H1 (cell line): ENCODE measurements around the gene POLR2J. TPM values are rescaled to one million over a fixed set of nuclear protein-coding genes. Genes with fewer than 3 reads are reported as not detected.

Source experiments
- CTCF ChIA-PET: fragments of 300-600 bp; sonication (Branson Sonifier 250); formaldehyde crosslinking; loops from one replicate; lab custom pipeline; 2021; ENCODE audit not compliant: partially characterized antibody; lab: Charles Lee
- POLR2A ChIA-PET: fragments of 300-600 bp; sonication (Branson Sonifier 250); formaldehyde crosslinking; loops from one replicate; lab custom pipeline; 2021; ENCODE audit warnings: inconsistent platforms; ENCODE audit not compliant: partially characterized antibody; lab: Charles Lee
- DNase-seq, 2 experiments: peaks; one replicate each; pipeline versions ENCODE4 v3.0.0 to v3.0.0-alpha.2; 2010 to 2022; ENCODE audit warnings: low spot score in 2 of 2, low read depth in 1 of 2, mixed read lengths in 1 of 2
- FAIRE-seq: peaks from 2 replicates; lab custom pipeline; 2011; peaks lifted over from hg19 to GRCh38; lab: Jason Lieb, UNC
- H2AFZ ChIP-seq: 2 replicates; pipeline ENCODE4 v1.8.1; 2012; ENCODE audit warnings: low read length, inconsistent platforms
- H2AK5ac ChIP-seq: 2 replicates; pipeline ENCODE4 v1.6.1; 2013; ENCODE audit warnings: low read depth, low read length
- H2BK120ac ChIP-seq: replicated peaks from 2 replicates; pipeline ENCODE3; 2013; ENCODE audit warnings: low read depth, low read length, inconsistent platforms
- H2BK12ac ChIP-seq: 2 replicates; pipeline ENCODE4 v1.6.1; 2013; ENCODE audit warnings: low read depth, low read length
- H2BK15ac ChIP-seq: 2 replicates; pipeline ENCODE4 v1.6.1; 2013; ENCODE audit warnings: low read length
- H2BK20ac ChIP-seq: 2 replicates; pipeline ENCODE4 v1.6.1; 2013; ENCODE audit warnings: low read length
- H2BK5ac ChIP-seq: 2 replicates; pipeline ENCODE4 v1.6.1; 2013; ENCODE audit warnings: low read depth, low read length
- H3K14ac ChIP-seq: 2 replicates; pipeline ENCODE4 v1.6.1; 2013; ENCODE audit warnings: inconsistent platforms; ENCODE audit not compliant: insufficient read length
- H3K18ac ChIP-seq: 2 replicates; pipeline ENCODE4 v1.6.1; 2013; ENCODE audit warnings: low read length; ENCODE audit errors: extremely low read depth
- H3K23ac ChIP-seq: 2 replicates; pipeline ENCODE4 v1.6.1; 2013; ENCODE audit warnings: inconsistent platforms; ENCODE audit not compliant: insufficient read length
- H3K23me2 ChIP-seq: 2 replicates; pipeline ENCODE4 v1.6.1; 2013; ENCODE audit warnings: low read depth, low read length
- H3K27ac ChIP-seq: 2 replicates; pipeline ENCODE4 v1.6.1; 2011; ENCODE audit warnings: low read depth, low read length, inconsistent platforms
- H3K27me3 ChIP-seq, 4 experiments: replicated peaks in 1 of 4; 1 replicate in 1 of 4; 2 replicates in 3 of 4; pipeline versions ENCODE4 v1.6.1 to v1.8.1; 2011 to 2013; ENCODE audit warnings: low read length in 3 of 4, mild to moderate bottlenecking in 3 of 4, inconsistent platforms in 2 of 4, mixed read lengths in 2 of 4, moderate library complexity in 1 of 4; ENCODE audit not compliant: control insufficient read depth in 3 of 4, insufficient read depth in 3 of 4; ENCODE audit errors: extremely low read depth in 1 of 4
- H3K36me3 ChIP-seq, 4 experiments: 2 replicates each; pipeline versions ENCODE4 v1.6.1 to v1.8.1; 2011 to 2013; ENCODE audit warnings: mild to moderate bottlenecking in 4 of 4, low read length in 3 of 4, moderate library complexity in 2 of 4, control low read depth in 1 of 4, inconsistent platforms in 1 of 4; ENCODE audit not compliant: insufficient read depth in 4 of 4, control insufficient read depth in 2 of 4
- H3K4ac ChIP-seq: replicated peaks from 2 replicates; pipeline ENCODE3; 2013; ENCODE audit warnings: low read length, low read depth, mixed read lengths, inconsistent platforms; ENCODE audit not compliant: insufficient read length
- H3K4me1 ChIP-seq, 4 experiments: replicated peaks in 1 of 4; 1 replicate in 1 of 4; 2 replicates in 3 of 4; pipeline versions ENCODE4 v1.6.1 to v1.8.1; 2011 to 2013; ENCODE audit warnings: low read length in 3 of 4, inconsistent platforms in 2 of 4, mixed read lengths in 1 of 4; ENCODE audit not compliant: insufficient read depth in 4 of 4, control insufficient read depth in 3 of 4
- H3K4me2 ChIP-seq, 2 experiments: 2 replicates each; pipeline versions ENCODE4 v1.6.1 to v1.8.1; 2011 to 2013; ENCODE audit warnings: low read depth in 2 of 2, low read length in 2 of 2, control low read depth in 1 of 2, inconsistent platforms in 1 of 2, mild to moderate bottlenecking in 1 of 2; ENCODE audit not compliant: insufficient read depth in 1 of 2
- H3K4me3 ChIP-seq, 4 experiments: fragments of 200-600, 300-600 bp in 1 of 4; sonication (generic), shearing (Covaris generic), sonication (Bioruptor Twin) in 1 of 4; 2 replicates each; pipeline versions ENCODE4 v1.5.1 to v1.8.1; 2011 to 2016; ENCODE audit warnings: low read length in 4 of 4, low read depth in 3 of 4, control low read depth in 2 of 4, inconsistent platforms in 2 of 4, mild to moderate bottlenecking in 2 of 4, mixed read lengths in 1 of 4, moderate library complexity in 1 of 4; ENCODE audit not compliant: insufficient read depth in 2 of 4; ENCODE audit errors: extremely low read depth in 1 of 4
- H3K56ac ChIP-seq: replicated peaks from 2 replicates; pipeline ENCODE3; 2013; ENCODE audit warnings: low read depth, mild to moderate bottlenecking, mixed read lengths, low read length, inconsistent platforms; ENCODE audit not compliant: insufficient read length
- H3K79me1 ChIP-seq: 2 replicates; pipeline ENCODE4 v1.6.1; 2013; ENCODE audit warnings: low read depth, low read length, control low read depth
- H3K79me2 ChIP-seq, 2 experiments: 2 replicates each; pipeline versions ENCODE4 v1.6.1 to v1.8.1; 2012 to 2013; ENCODE audit warnings: low read length in 2 of 2, mild to moderate bottlenecking in 2 of 2, inconsistent platforms in 1 of 2; ENCODE audit not compliant: insufficient read depth in 2 of 2, control insufficient read depth in 1 of 2
- H3K9ac ChIP-seq, 4 experiments: replicated peaks in 1 of 4; 1 replicate in 1 of 4; 2 replicates in 3 of 4; pipeline versions ENCODE4 v1.6.1 to v1.8.1; 2011 to 2013; ENCODE audit warnings: low read depth in 3 of 4, low read length in 3 of 4, control low read depth in 2 of 4, mild to moderate bottlenecking in 2 of 4, moderate library complexity in 2 of 4, inconsistent platforms in 1 of 4; ENCODE audit errors: extremely low read depth in 1 of 4
- H3K9me3 ChIP-seq, 2 experiments: 2 replicates each; pipeline versions ENCODE4 v1.6.1 to v1.8.1; 2012 to 2013; ENCODE audit warnings: mild to moderate bottlenecking in 2 of 2, moderate library complexity in 2 of 2, control low read depth in 1 of 2, inconsistent platforms in 1 of 2, low read depth in 1 of 2, low read length in 1 of 2, mixed read lengths in 1 of 2; ENCODE audit not compliant: insufficient read depth in 2 of 2
- H4K20me1 ChIP-seq, 2 experiments: replicated peaks in 1 of 2; 2 replicates each; pipeline versions ENCODE3 to v1.8.1; 2011 to 2013; ENCODE audit warnings: inconsistent platforms in 2 of 2, low read length in 2 of 2, mild to moderate bottlenecking in 1 of 2; ENCODE audit not compliant: insufficient read depth in 2 of 2, control insufficient read depth in 1 of 2
- H4K5ac ChIP-seq: 2 replicates; pipeline ENCODE4 v1.6.1; 2013; ENCODE audit warnings: low read length, low read depth, mixed read lengths, inconsistent platforms; ENCODE audit not compliant: insufficient read length
- H4K8ac ChIP-seq: 2 replicates; pipeline ENCODE4 v1.8.0; 2013; ENCODE audit warnings: mild to moderate bottlenecking, moderate library complexity, low read length, inconsistent platforms; ENCODE audit not compliant: insufficient read depth; ENCODE audit errors: extremely low read depth
- H4K91ac ChIP-seq: replicated peaks from 2 replicates; pipeline ENCODE3; 2013; ENCODE audit warnings: low read length, mixed read lengths, inconsistent platforms; ENCODE audit not compliant: insufficient read length
- CBX8 ChIP-seq: fragments of 300-800, 300-1000 bp; sonication (generic); IDR thresholded peaks from 2 replicates; pipeline ENCODE4 v1.7.1; 2016; ENCODE audit warnings: low read depth, low read length, borderline replicate concordance
- CHD1 ChIP-seq: IDR thresholded peaks from 2 replicates; pipeline ENCODE4 v1.6.1; 2012; ENCODE audit warnings: low read depth, low read length, improper control_type of control experiment
- CHD2 ChIP-seq: IDR thresholded peaks from 2 replicates; pipeline ENCODE4 v1.6.1; 2012; ENCODE audit warnings: low read length, improper control_type of control experiment
- EP300 ChIP-seq, 2 experiments: IDR thresholded peaks; 1 replicate in 1 of 2; 2 replicates in 1 of 2; pipeline ENCODE4 v1.6.1; 2011 to 2012; ENCODE audit warnings: low read depth in 2 of 2, low read length in 2 of 2, mild to moderate bottlenecking in 2 of 2, borderline replicate concordance in 1 of 2, inconsistent platforms in 1 of 2, moderate library complexity in 1 of 2
- FOSL1 ChIP-seq: IDR thresholded peaks from 2 replicates; pipeline ENCODE4 v1.6.1; 2011; ENCODE audit warnings: mild to moderate bottlenecking, low read depth, low read length, moderate library complexity; ENCODE audit not compliant: insufficient read depth
- NANOG ChIP-seq: IDR thresholded peaks from 2 replicates; pipeline ENCODE4 v1.6.1; 2011; ENCODE audit warnings: low read length, low read depth, mild to moderate bottlenecking, inconsistent platforms; ENCODE audit not compliant: insufficient read depth, poor library complexity, severe bottlenecking
- PHF8 ChIP-seq: fragments of 200-600 bp; sonication (generic); conservative IDR thresholded peaks from 2 replicates; pipeline ENCODE4 v1.7.1; 2012; ENCODE audit warnings: low read depth, mild to moderate bottlenecking, inconsistent platforms, low read length, moderate library complexity
- RAD21 ChIP-seq, 2 experiments: IDR thresholded peaks in 1 of 2; conservative IDR thresholded peaks in 1 of 2; 2 replicates each; pipeline ENCODE4 v1.6.1; 2011; ENCODE audit warnings: low read depth in 2 of 2, low read length in 2 of 2, improper control_type of control experiment in 1 of 2, inconsistent platforms in 1 of 2, mild to moderate bottlenecking in 1 of 2, moderate library complexity in 1 of 2
- RFX5 ChIP-seq: IDR thresholded peaks from 2 replicates; pipeline ENCODE4 v1.6.1; 2011; ENCODE audit warnings: low read depth, low read length, improper control_type of control experiment, borderline replicate concordance
- SIX5 ChIP-seq: IDR thresholded peaks from 2 replicates; pipeline ENCODE4 v1.6.1; 2011; ENCODE audit warnings: mild to moderate bottlenecking, low read depth, low read length
- TAF1 ChIP-seq: IDR thresholded peaks from 2 replicates; pipeline ENCODE4 v1.6.1; 2011; ENCODE audit warnings: mild to moderate bottlenecking, low read depth, low read length
- whole genome bisulfite sequencing, 2 experiments: shearing (Covaris generic) in 1 of 2; methylation state at CpG; one replicate each; pipeline versions ENCODE4 v1.1.6 to v1.1.7; 2013 to 2015; ENCODE audit warnings: low lambda C conversion rate in 2 of 2, mixed read lengths in 2 of 2, inconsistent platforms in 1 of 2, low coverage in 1 of 2, missing lambda C conversion rate in 1 of 2; ENCODE audit not compliant: insufficient replicate concordance in 2 of 2, insufficient coverage in 1 of 2, insufficient read length in 1 of 2; ENCODE audit errors: extremely low coverage in 1 of 2, missing lambda C conversion rate in 1 of 2; 5-methylcytosine and 5-hydroxymethylcytosine counted together
- polyA plus RNA-seq, 7 experiments: library from polyadenylated mRNA; depleted of rRNA in 3 of 7; stranded (reverse) in 5 of 7; unstranded in 2 of 7; fragments of >200 nt in 5 of 7; fragments of 200-250 nt in 2 of 7; gene quantifications; 1 replicate in 5 of 7; 2 replicates in 1 of 7; 4 replicates in 1 of 7; pipeline versions ENCODE4 v1.2.1 to v1.2.3, GENCODE V29; 2011 to 2013; ENCODE audit warnings: missing spikeins in 2 of 7, mixed read lengths in 2 of 7
- total RNA-seq: library from RNA; stranded (reverse); fragmentation: NEBNext Ultra II Directional; extraction: Animal tissue kit (Norgen Biotek cat#: 25700); gene quantifications from 2 replicates; pipeline ENCODE4 v1.2.1, GENCODE V29; 2021

Gene POLR2J
- total and polyA plus RNA-seq, 2 of the 8 experiments (the other 6 are each of a cell fraction or from before 2014, with no cell fraction given) = 54.1 to 113 TPM

DNA sequence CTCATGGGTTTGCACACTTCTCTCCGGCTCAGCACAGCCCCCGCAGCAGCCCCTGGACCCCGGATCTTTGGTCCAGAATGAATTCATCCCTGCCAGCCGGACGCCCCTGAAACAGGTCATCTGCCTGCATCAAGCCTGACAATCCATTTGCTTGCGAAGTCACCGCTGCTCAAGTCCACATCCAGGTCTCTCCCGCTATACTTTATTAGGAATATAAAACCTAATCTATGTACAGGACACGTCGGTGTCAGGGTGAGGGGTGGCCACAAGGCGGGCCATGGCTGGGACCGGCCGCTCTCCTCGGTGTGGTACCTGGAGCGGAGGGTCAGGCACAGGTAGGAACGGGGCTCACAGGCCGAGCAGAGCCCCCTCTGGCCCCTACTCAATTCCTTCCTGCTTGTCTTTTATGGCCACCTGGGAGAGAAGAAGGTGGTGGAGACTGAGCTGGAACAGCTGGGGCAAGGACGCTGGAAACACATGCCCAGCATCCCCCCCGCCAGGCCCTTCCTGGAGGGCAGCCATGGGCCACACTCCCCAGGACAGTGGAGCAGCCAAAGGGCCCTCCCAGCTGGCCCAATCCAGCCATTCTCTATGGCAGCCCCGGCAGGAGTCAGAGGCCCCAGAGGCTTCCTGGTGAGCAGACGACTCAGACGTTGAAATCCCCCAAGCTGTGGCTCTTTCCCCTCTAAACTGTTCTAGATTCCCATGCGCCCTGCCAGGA is 5.3 kb downstream of the POLR2J start:
- H3K79me1 ChIP-seq = no peaks in the 10 kb centered on the region
- H3K36me3 ChIP-seq = peaks cover 2 to 14% (median 8%) of the 10 kb centered on the region in 4 experiments; a peak in 5 of 8 replicates
- no peak overlapping the region for H2BK12ac ChIP-seq
- no peak overlapping the region for H3K27ac ChIP-seq
- no peak overlapping the region for H2BK120ac ChIP-seq
- no peak overlapping the region for H4K5ac ChIP-seq
- no peak overlapping the region for H2AFZ ChIP-seq
- DNase-seq = peak in 1 of 2 experiments; percentile 38
- H4K20me1 ChIP-seq = peaks cover 0 to 7% of the 10 kb centered on the region in 2 experiments
- H3K79me2 ChIP-seq = no peaks in the 10 kb centered on the region
- H3K4me2 ChIP-seq = no peak overlapping the region
- no peak overlapping the region for H3K56ac ChIP-seq
- POLR2A ChIA-PET = interaction anchor here (1.3 kb wide), 1 partner anchor 9 kb away, joined by 5 read pairs; the partner anchor contains the start of genes ALKBH4 and LRWD1
- H3K9ac ChIP-seq = no peak overlapping the region
- no peak overlapping the region for H2BK5ac ChIP-seq
- no peaks in the 10 kb centered on the region for H3K9me3 ChIP-seq
- no peaks in the 10 kb centered on the region for H3K4me1 ChIP-seq
- no peak overlapping the region for H2BK20ac ChIP-seq
- H3K4ac ChIP-seq = no peak overlapping the region
- CTCF ChIA-PET = interaction anchor here (1.5 kb wide), 1 partner anchor 61 kb away, joined by 3 read pairs; no protein-coding TSS in a partner anchor
- no peak overlapping the region for H3K23ac ChIP-seq
- H2BK15ac ChIP-seq = no peak overlapping the region
- no peak for FAIRE-seq
- no peak overlapping the region for H3K14ac ChIP-seq
- H4K91ac ChIP-seq = no peak overlapping the region
- H3K23me2 ChIP-seq = no peaks in the 10 kb centered on the region
- peak overlapping the region; percentile 57; the same call in 1 of the 2 replicates for H4K8ac ChIP-seq
- H3K18ac ChIP-seq = no peak overlapping the region
- no peak overlapping the region for H3K4me3 ChIP-seq
- H3K27me3 ChIP-seq = no peaks in the 10 kb centered on the region
- 93% methylated on average over 21 of the region's 23 CpGs; no CpG with 5 or more reads in 1 of the 2 experiments for WGBS, 2 experiments
- H2AK5ac ChIP-seq = no peak overlapping the region
- TF ChIP-seq RFX5 (no peak), CBX8 (no peak), FOSL1 (no peak), PHF8 (no peak), NANOG (no peak), EP300 (IDR thresholded peaks at IDR 0.05; ENCODE audit: borderline replicate concordance in 1 of 2, low read depth in 2 of 2, low read length in 2 of 2) (no peak), RAD21 (IDR thresholded peaks at IDR 0.05 in 1 of 2, conservative IDR thresholded peaks at IDR 0.05 in 1 of 2; ENCODE audit: low read depth in 2 of 2, low read length in 2 of 2) (no peak), SIX5 (no peak), TAF1 (no peak), CHD2 (no peak), CHD1 (no peak)
